Stimulated activated CD4-positive, alpha-beta T cell treated with anti-CD3 and anti-CD28 coated beads, Interleukin-12 subunit alpha, Interleukin-12 subunit beta, amount 100 ng/mL, for 24 hours (primary cell): ENCODE data around the gene RPH3AL.
"Not testable (repeated sequence)": the region's sequence is repeated elsewhere in the genome, so short reads cannot be mapped to it uniquely, and the experiment has no call there.

ENCODE experiments used
- DNase-seq, 2 experiments: peaks; one replicate each; pipeline ENCODE4 v3.0.0-alpha.2; 2020; ENCODE audit warnings: low read depth in 2 of 2

Gene RPH3AL

GRCh38 chr17:379531-380465 is 27.2 kb upstream of the RPH3AL start:
- no peak for DNase-seq

- no peak for DNase-seq
Measured at GRCh38 chr17:378068-378467, 25.5 kb upstream of the RPH3AL start.

GRCh38 chr17:376936-377863 is 24.6 kb upstream of the RPH3AL start:
- DNase-seq, result no peak

- no peak for DNase-seq
Measured at GRCh38 chr17:373613-374230, 21.1 kb upstream of the RPH3AL start.

GRCh38 chr17:372157-373152 is 19.8 kb upstream of the RPH3AL start:
- no peak for DNase-seq

- DNase-seq, result no peak
Measured at GRCh38 chr17:371583-371982, 19.0 kb upstream of the RPH3AL start.

- DNase-seq, result not testable (repeated sequence)
Measured at GRCh38 chr17:367656-368055, 15.0 kb upstream of the RPH3AL start.

GRCh38 chr17:366657-367615 is 14.3 kb upstream of the RPH3AL start:
- not testable (repeated sequence) for DNase-seq

- no peak for DNase-seq
Measured at GRCh38 chr17:364766-365165, 12.2 kb upstream of the RPH3AL start.

- no peak for DNase-seq
Measured at GRCh38 chr17:364308-364707, 11.7 kb upstream of the RPH3AL start.

GRCh38 chr17:362721-363120 is 10.1 kb upstream of the RPH3AL start:
- DNase-seq, result no peak

- DNase-seq, result no peak
Measured at GRCh38 chr17:360092-360750, 7.6 kb upstream of the RPH3AL start.

GRCh38 chr17:358491-359151 is 6.0 kb upstream of the RPH3AL start:
- no peak for DNase-seq

GRCh38 chr17:357644-358043 is 5.0 kb upstream of the RPH3AL start:
- DNase-seq, result no peak

- DNase-seq, result no peak
Measured at GRCh38 chr17:356671-357434, 4.2 kb upstream of the RPH3AL start.

- no peak for DNase-seq
Measured at GRCh38 chr17:354651-355556, 2.3 kb upstream of the RPH3AL start.

GRCh38 chr17:353838-354234 is 1.2 kb upstream of the RPH3AL start:
- no peak for DNase-seq
